Esophagus squamous epithelium (tissue), 5 donors: Measurements from ENCODE around the gene BCL7C. TPM values are rescaled to one million over a fixed set of nuclear protein-coding genes. Genes with fewer than 3 reads are reported as not detected.
"Not testable (repeated sequence)": the region's sequence is repeated elsewhere in the genome, so short reads cannot be mapped to it uniquely, and the experiment has no call there.

ENCODE experiments used
- DNase-seq: peaks from one replicate; lab custom pipeline; 2025; lab: John Stamatoyannopoulos, UW
- H3K27ac ChIP-seq, 4 donors: fragments of 200-600 bp; sonication (generic); one replicate each; pipeline ENCODE4 v1.5.1; 2016 to 2019; ENCODE audit warnings: mild to moderate bottlenecking in 1 of 4
- H3K27me3 ChIP-seq, 4 donors: fragments of 200-600 bp; sonication (generic); 1 replicate in 3 of 4; 2 replicates in 1 of 4; pipeline versions ENCODE4 v1.5.1 to v1.6.0; 2017 to 2021; ENCODE audit warnings: antibody characterized with exemption in 1 of 4
- H3K36me3 ChIP-seq, 3 donors: fragments of 200-600 bp; sonication (generic); one replicate each; pipeline ENCODE4 v1.5.1; 2016 to 2019
- H3K4me1 ChIP-seq, 3 donors: fragments of 200-600 bp; sonication (generic); one replicate each; pipeline ENCODE4 v1.5.1; 2017 to 2019
- H3K4me3 ChIP-seq, 4 donors: fragments of 200-600 bp; sonication (generic); 1 replicate in 3 of 4; 2 replicates in 1 of 4; pipeline ENCODE4 v1.5.1; 2016 to 2019; ENCODE audit warnings: mild to moderate bottlenecking in 2 of 4, moderate library complexity in 1 of 4
- H3K9me3 ChIP-seq, 3 donors: fragments of 200-600 bp; sonication (generic); one replicate each; pipeline ENCODE4 v1.5.1; 2016 to 2019
- CTCF ChIP-seq, 6 experiments: fragments of 450-650 bp in 4 of 6; fragments of 200-600 bp in 2 of 6; sonication (generic) in 2 of 6; IDR thresholded peaks; one replicate each; pipeline ENCODE4 v1.5.1; 2016 to 2019; ENCODE audit warnings: antibody characterized with exemption in 6 of 6, mild to moderate bottlenecking in 4 of 6, moderate library complexity in 4 of 6
- POLR2A ChIP-seq, 4 donors: fragments of 450-650 bp; IDR thresholded peaks; one replicate each; pipeline ENCODE4 v1.6.1; 2017; ENCODE audit warnings: antibody characterized with exemption in 4 of 4, mild to moderate bottlenecking in 4 of 4, moderate library complexity in 3 of 4
- WGBS, 2 donors: methylation state at CpG; one replicate each; pipeline ENCODE4 v1.1.5; 2018; 5-methylcytosine and 5-hydroxymethylcytosine counted together
- intact Hi-C: fragments of 100-400 bp; cut with DNase I; formaldehyde crosslinking; loops from one replicate; pipeline ENCODE4 v1.15.0; 2022
- total RNA-seq, 4 donors: library from RNA; depleted of rRNA; stranded (reverse); fragments of >200 nt; gene quantifications; one replicate each; pipeline ENCODE4 v1.1.0, GENCODE V29; 2016
- donor health status: DM: yes; HTN: yes; CAD: no.

The BCL7C gene
- total RNA-seq, result 10 to 100 TPM; 16.2 to 41.4 (median 25.8) TPM

GRCh38 chr16:30893744-30894539 is at the start of gene BCL7C:
Gene BCL7C (minus strand): TSS chr16:30894077. CDS start chr16:30893944, 133 bp downstream.
- peaks cover 35 to 56% (median 42%) of the 10 kb centered on the region in 3 donors for H3K4me1 ChIP-seq
- DNase-seq, result peak; percentile 47
- 1% methylated on average over 24 to 34 of the region's 97 CpGs for WGBS, 2 donors
- peak within 1 kb of the TSS; percentile 97 to 100 (median 98) for H3K27ac ChIP-seq
- H3K36me3 ChIP-seq, result peaks cover 0 to 36% (median 5%) of the 10 kb centered on the region in 3 donors
- intact Hi-C loops, result no loop called here
- no peaks in the 10 kb centered on the region for H3K27me3 ChIP-seq
- peak within 1 kb of the TSS; percentile 59 to 94 (median 78) for H3K4me3 ChIP-seq
- TF ChIP-seq POLR2A (IDR thresholded peaks at IDR 0.05), result peak in 2 of 4 donors; percentile 52 to 71
- peak in 5 of 6 experiments; percentile 12 to 49 (median 40) for TF ChIP-seq CTCF (IDR thresholded peaks at IDR 0.05)
- no peaks in the 10 kb centered on the region for H3K9me3 ChIP-seq

DNA sequence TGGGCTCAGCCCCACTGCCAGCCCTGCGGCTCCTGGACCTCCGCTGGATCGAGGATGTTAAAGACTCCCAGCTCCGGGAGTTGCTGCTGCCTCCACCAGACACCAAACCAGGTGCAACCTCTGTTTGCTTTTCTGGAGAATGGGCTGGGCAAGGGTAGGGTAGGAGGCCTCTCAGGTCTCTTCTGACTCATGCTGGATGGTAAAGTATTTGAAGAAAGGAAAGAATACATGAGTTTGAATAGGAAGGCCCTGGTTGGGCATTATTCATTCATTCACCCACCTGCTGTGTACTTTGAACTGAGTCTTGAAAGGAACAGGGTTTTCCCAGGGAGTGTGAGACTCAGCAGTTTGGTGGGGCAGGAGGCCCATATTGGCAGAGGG is 48.5 kb upstream of the BCL7C start:
- peak overlapping the region in 1 of 4 donors; percentile 26 for H3K4me3 ChIP-seq
- no peak for TF ChIP-seq CTCF (IDR thresholded peaks at IDR 0.05)
- no peak for TF ChIP-seq POLR2A (IDR thresholded peaks at IDR 0.05)
- peak overlapping the region in 3 of 4 donors; percentile 49 to 77 (median 70) for H3K27ac ChIP-seq
- DNase-seq, result no peak
- peaks cover 0 to 65% (median 15%) of the 10 kb centered on the region in 3 donors for H3K36me3 ChIP-seq
- peaks cover 19 to 41% (median 25%) of the 10 kb centered on the region in 3 donors for H3K4me1 ChIP-seq
- H3K9me3 ChIP-seq, result no peaks in the 10 kb centered on the region
- intact Hi-C loops, result no loop called here
- 80% methylated on average over 1 to 2 of the region's 4 CpGs for WGBS, 2 donors
- no peaks in the 10 kb centered on the region for H3K27me3 ChIP-seq

DNA sequence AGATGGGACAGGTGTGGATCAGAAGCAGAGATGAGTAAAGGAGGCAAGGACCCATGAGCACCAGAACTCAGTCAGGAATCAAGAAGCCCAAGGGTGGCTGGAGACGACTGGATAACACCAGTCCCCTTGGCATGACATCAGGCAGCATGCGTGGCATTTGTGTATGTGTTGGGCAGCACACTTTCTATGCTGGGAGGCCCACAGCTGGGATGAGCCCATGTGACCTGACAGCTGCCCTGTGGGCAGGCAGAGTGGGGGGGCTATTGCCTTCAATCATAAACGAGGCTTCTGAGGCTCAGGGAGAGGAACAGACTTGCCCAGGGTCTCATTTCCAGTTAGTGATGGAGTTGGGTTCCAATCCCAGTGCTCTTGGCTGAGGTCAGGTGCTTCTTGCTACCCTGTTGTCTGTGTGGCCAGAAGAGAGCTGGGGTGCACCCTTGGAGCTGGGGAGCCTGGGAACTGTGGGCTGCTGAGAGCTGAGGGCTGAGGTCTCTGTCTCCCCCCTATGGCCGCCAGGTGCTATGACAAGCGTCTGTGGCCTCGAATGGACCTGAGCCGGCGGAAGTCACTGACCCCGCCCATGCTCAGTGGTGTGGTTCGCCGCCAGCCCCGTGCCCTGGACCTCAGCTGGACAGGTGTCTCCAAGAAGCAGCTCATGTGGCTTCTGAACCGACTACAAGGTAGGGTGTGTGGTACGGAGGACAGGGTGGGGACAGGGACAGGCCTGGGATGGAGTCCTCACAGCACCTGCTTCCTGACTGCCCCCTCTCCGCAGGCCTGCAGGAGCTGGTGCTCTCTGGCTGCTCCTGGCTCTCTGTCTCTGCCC is 47.9 kb upstream of the BCL7C start:
- H3K27ac ChIP-seq, result peak overlapping the region in 3 of 4 donors; percentile 49 to 77 (median 70)
- no peak for DNase-seq
- peaks cover 0 to 65% (median 15%) of the 10 kb centered on the region in 3 donors for H3K36me3 ChIP-seq
- intact Hi-C loops, result no loop called here
- peaks cover 19 to 41% (median 26%) of the 10 kb centered on the region in 3 donors for H3K4me1 ChIP-seq
- TF ChIP-seq POLR2A (IDR thresholded peaks at IDR 0.05) (no peak), CTCF (IDR thresholded peaks at IDR 0.05) (peak; percentile 75 to 92 (median 88))
- no peaks in the 10 kb centered on the region for H3K9me3 ChIP-seq
- no peaks in the 10 kb centered on the region for H3K27me3 ChIP-seq
- 70% methylated on average over 3 of the region's 15 CpGs for WGBS, 2 donors
- H3K4me3 ChIP-seq, result peak overlapping the region in 1 of 4 donors; percentile 26

GRCh38 chr16:30939571-30939970 is 45.7 kb upstream of the BCL7C start:
- Histone ChIP-seq H3K27ac (peak overlapping the region; percentile 47 to 77 (median 72)), H3K36me3 (peaks cover 0 to 61% (median 24%) of the 10 kb centered on the region in 3 donors), H3K4me1 (peaks cover 19 to 47% (median 26%) of the 10 kb centered on the region in 3 donors)
- WGBS, 2 donors, result 56 to 81% methylated on average over 7 to 8 of the region's 8 CpGs
- H3K27me3 ChIP-seq, intact Hi-C loops, H3K4me3 ChIP-seq, H3K9me3 ChIP-seq, DNase-seq: not testable (repeated sequence)

DNA sequence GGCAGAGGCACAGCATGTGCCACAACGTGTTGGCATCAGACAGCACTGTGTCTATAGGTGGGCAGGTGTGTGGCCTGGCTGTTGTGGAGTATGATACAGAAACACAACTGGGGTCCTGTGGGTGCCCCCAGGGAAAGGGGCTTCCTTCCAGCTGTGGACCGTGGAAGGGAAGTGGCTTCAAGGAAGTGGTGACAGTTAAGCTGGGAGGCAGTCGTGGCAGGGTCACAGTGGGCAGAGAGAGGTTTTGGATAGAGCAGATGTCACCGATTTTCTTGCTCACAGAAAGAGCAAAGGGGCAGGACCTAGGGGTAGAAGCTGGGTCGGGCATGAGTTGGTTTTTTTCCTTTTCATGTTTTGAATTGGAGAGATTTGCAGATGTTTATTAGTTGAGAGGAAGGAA is 43.8 kb upstream of the BCL7C start:
- intact Hi-C loops, result no loop called here
- Histone ChIP-seq H3K4me3 (no peak overlapping the region), H3K27me3 (no peaks in the 10 kb centered on the region), H3K9me3 (no peaks in the 10 kb centered on the region), H3K36me3 (peaks cover 6 to 61% (median 25%) of the 10 kb centered on the region in 3 donors), H3K27ac (peak overlapping the region in 3 of 4 donors; percentile 9 to 31 (median 28)), H3K4me1 (peaks cover 19 to 47% (median 26%) of the 10 kb centered on the region in 3 donors)
- no peak for TF ChIP-seq POLR2A (IDR thresholded peaks at IDR 0.05)
- TF ChIP-seq CTCF (IDR thresholded peaks at IDR 0.05), result no peak
- WGBS, 2 donors, result 36 to 37% methylated on average over 4 of the region's 5 CpGs
- DNase-seq, result no peak
